Measurements from ENCODE around the gene P2RY2.
"Not testable (repeated sequence)": the region's sequence is repeated elsewhere in the genome, so short reads cannot be mapped to it uniquely, and the experiment has no call there.

P2RY2 gene

DNA sequence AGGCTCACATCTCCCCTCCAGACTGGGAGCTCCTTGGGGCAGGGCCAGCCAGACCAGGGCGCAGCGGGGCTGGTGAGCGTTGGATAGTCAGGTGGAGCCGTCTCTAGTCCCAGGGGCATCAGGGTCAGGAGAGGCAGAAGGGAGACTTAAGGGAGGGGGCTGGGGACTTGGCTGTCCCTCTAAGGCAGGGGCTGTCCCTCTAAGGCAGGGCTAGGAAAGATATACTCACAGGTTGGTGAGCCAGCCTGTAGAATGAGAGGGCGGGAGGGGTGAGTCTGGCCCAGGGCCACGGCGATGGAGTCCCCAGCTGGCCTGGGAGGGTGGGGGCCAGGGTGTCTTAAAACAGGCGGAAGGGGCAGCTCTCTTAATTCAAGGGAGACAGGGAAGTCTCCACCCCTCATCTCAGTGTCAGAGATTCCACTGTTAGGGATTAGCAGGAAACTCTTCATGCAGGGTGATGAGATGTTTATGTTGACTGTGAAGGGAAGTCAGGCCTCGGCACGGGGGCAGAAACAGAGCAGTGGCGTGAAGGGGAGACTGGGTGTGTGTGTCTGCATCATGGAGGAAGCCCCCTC lies 11.3 kb downstream of the P2RY2 start:
- DNase-seq, result no peak

DNA sequence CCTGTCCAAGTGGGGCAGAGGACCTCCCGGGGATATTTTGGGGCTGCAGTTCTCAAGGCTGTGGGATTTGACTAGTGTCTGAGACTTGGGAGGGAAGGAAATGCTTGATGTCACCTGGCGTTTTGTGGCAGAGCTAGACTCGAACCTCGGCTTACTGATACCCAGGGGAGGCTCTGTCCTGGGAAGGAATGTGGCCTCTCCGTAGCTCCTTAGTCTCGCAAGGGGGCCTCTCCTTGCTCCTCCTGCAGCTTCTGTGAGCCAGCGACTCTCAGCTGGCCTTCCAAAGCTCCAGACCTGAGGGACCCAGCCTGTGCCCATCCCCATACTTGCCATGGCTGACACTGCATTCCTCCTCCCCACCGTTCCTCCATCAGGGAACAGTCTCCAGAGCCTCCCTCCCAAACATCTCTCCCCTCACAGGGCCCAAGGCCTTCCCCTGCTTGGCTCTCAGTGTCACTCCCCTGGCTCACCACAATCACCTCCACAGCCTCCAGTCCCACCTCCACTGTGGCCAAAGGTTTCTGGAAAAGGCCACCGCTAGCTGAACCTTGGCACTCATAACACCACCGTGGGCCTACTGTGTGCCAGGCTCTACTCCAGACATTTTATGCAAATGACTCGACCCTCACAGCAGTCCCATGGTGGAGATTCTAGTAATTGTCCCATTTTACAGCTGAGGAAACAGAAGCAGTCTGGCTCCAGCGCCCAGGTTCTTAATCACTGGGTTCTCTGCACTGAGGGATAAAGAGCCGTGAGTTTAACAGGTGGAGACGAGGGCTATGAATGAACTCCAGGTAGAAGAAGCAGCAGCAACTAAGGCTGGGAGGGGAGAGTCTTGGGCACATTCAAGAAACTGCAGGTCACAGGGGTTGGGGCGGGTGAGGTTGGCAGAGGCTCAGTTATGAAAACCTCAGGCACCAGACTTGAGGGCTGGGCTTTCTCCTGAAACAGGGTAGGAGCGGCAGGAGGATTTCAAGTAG lies 12.1 kb downstream of the P2RY2 start:
- DNase-seq, result no peak

DNA sequence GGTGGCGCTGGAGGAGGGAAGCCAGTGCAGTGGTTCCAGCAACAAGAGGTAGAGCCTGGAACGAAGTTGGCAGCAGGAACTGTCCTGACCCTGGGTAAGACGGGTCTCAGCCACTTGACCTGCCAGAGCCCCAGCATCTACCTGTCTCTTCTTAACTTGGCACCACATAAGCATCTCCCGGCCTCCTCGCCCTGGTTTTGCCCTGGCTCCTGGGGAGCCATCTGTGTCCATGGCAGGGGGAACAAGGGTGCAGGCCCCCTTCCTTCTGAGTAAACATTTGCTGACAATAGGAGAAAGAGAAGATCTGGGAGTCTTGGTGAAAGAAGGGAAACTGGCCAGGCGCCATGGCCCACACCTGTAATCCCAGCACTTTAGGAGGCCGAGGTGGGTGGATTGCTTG lies 12.8 kb downstream of the P2RY2 start:
- DNase-seq, result no peak

DNA sequence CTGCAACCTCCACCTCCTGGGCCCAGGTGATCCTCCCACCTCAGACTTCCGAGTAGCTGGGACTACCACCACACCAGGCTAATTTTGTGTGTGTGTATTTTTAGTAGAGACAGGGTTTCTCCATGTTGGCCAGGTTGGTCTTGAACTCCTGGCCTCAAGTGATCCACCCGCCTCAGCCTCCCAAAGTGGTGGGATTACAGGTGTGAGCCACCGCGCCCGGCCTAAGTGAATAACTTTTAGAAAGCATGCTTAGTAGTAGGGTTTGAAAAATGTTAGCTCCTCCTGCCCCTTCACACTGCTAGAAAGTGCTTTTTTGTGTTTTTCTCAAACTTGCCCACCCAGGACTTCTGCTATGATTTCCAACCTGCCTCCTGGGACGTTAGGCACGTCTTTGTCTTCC lies 14.4 kb downstream of the P2RY2 start:
- DNase-seq, result not testable (repeated sequence)

DNA sequence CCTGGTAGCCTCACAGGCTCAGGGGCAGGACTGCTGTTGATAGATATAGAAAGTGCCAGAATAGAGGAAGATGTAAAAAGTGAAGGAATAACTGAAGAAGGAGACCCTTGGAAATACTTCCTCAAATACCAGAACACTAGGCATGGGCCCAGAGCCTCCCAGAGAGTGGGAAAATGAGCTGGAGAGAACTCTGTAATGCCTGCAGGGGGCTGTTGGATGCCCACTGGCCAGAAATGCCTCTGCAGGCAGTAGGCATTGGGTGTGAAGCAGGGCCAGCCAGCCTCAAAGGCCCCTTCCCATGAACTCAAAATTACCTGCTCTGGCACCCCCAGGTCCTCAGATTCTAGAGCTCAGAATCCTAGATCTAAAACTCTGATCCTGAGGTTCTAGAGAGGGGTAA lies 15.1 kb downstream of the P2RY2 start:
- DNase-seq, result no peak

DNA sequence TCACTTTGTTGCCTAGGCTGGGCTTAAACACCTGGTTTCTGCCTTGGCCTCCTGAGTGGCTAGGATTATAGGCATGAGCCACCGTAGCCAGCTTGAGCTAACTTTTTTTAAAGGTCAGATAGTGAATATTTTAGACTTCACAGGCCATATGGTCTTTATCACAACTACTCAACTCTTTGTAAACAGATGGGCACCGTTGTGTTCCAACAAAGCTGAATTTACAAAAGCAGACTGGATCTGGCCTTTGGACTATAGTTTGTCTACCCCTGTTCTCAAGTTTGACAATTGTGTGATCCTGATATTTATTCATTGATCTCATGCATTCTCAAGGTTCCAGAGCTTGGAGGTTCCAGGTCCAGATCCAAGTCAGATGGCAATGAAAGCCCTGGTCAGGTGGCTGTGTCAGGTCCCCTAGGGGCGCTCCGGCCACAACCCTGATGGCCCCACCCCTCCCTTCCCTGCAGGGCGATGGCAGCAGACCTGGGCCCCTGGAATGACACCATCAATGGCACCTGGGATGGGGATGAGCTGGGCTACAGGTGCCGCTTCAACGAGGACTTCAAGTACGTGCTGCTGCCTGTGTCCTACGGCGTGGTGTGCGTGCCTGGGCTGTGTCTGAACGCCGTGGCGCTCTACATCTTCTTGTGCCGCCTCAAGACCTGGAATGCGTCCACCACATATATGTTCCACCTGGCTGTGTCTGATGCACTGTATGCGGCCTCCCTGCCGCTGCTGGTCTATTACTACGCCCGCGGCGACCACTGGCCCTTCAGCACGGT lies 15.8 kb downstream of the P2RY2 start:
- DNase-seq, result no peak

DNA sequence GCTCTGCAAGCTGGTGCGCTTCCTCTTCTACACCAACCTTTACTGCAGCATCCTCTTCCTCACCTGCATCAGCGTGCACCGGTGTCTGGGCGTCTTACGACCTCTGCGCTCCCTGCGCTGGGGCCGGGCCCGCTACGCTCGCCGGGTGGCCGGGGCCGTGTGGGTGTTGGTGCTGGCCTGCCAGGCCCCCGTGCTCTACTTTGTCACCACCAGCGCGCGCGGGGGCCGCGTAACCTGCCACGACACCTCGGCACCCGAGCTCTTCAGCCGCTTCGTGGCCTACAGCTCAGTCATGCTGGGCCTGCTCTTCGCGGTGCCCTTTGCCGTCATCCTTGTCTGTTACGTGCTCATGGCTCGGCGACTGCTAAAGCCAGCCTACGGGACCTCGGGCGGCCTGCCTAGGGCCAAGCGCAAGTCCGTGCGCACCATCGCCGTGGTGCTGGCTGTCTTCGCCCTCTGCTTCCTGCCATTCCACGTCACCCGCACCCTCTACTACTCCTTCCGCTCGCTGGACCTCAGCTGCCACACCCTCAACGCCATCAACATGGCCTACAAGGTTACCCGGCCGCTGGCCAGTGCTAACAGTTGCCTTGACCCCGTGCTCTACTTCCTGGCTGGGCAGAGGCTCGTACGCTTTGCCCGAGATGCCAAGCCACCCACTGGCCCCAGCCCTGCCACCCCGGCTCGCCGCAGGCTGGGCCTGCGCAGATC lies 16.5 kb downstream of the P2RY2 start:
- no peak for DNase-seq

DNA sequence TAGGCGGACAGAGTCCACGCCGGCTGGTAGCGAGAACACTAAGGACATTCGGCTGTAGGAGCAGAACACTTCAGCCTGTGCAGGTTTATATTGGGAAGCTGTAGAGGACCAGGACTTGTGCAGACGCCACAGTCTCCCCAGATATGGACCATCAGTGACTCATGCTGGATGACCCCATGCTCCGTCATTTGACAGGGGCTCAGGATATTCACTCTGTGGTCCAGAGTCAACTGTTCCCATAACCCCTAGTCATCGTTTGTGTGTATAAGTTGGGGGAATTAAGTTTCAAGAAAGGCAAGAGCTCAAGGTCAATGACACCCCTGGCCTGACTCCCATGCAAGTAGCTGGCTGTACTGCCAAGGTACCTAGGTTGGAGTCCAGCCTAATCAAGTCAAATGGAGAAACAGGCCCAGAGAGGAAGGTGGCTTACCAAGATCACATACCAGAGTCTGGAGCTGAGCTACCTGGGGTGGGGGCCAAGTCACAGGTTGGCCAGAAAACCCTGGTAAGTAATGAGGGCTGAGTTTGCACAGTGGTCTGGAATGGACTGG lies 17.2 kb downstream of the P2RY2 start:
- DNase-seq, result no peak

DNA sequence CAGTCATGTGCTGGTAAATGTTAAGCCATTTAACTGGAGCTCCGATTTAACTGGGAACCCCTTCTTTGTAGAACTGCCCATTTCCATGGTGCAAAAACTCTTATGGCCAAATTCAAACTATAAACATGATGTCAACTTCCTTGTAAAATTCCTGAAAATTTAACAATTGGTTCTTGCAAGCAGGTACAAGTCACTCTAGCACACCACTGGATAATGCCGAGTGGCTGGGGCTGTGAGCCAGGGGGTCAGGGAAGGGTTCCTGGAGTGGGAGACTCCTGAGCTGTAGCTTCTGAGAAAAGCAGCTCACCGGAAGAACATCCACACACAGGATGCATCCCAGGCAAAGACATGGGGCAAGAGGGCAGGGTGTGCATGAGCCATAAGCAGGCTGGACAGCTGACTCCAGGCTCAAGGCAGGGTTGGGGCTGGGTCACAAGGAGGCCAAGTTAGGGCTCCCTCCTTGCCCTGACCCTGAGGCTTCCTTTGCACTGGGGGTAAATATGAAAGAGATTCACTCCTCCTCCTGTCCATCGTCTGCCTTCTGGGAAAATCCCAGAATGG lies 18.2 kb downstream of the P2RY2 start:
- DNase-seq, result no peak

DNA sequence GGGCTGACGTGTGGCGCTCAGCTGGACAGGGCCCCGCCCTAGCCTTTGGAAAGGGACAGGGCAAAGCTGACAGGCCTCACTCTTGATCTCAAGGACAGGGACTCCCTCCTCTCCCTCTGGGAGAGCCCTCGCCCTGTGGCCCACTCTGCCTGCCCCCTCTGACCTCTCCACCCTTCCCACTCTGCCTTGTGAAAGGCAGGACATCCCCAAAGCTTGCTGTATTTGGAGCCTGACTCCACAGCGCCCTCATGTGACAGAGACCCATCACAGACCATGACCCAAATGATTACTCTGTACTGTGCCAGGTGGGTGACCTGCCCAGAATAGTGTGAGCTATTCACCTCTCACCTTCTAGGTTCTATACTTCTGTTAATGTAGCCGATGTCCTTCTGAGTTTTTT lies 18.8 kb downstream of the P2RY2 start:
- peak; percentile 50 for DNase-seq

DNA sequence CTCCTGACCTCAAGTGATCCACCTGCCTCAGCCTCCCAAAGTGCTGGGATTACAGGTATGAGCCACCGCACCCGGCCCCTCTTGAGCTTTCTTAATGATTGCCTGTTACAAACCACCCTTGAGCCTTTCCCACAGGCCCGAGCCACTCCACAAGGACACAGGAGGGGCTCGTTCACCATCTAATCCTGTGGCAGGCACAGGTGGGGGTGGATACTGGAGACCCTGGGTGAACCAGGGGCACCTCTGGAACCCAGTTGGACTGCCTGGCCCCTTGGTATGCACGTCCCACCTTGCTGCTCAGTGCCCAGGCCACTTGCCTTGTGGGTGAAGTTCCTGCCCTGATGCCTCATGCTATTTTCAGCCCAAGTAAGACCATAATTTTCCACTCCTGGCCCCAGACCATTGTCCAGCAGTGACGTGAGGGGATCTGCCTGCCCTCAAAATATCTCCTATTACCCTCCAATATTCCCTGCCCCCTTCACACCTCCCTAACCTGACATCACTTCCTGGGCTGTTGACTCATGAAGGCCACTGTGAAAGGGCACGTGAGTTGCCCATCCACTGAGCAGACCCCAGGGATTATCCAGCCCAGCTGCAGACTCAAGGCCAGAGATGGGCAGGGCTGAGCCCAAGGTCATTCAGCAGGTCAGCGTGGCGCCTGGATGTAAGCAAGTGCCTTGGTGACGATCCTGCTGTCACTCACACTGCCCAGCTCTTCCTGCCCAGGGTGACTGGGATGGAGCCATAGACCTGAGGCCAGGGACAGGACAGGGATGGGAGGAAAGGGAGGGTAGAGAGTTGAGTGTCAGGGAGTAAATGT lies 19.6 kb downstream of the P2RY2 start:
- no peak for DNase-seq

DNA sequence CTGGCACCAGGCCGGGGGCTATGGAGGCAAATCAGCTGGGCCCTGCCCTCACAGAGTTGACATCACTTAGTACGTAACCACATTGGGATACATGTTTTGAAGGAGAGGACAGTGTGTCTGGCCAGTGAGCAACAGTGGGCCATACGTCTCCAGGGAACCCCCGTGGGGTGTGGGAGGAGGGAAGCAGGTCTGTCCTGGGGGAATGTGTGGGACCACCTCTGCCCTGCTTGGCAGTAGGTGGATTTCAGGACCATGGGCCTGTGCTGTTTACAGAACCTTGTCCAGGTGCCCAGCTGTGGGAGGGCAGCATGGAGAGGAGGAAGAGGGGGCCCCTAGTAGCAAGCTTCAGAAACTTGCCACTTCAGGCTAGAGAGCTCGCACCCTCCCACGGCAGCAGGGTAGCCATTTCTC lies 21.0 kb downstream of the P2RY2 start:
- DNase-seq, result no peak

DNA sequence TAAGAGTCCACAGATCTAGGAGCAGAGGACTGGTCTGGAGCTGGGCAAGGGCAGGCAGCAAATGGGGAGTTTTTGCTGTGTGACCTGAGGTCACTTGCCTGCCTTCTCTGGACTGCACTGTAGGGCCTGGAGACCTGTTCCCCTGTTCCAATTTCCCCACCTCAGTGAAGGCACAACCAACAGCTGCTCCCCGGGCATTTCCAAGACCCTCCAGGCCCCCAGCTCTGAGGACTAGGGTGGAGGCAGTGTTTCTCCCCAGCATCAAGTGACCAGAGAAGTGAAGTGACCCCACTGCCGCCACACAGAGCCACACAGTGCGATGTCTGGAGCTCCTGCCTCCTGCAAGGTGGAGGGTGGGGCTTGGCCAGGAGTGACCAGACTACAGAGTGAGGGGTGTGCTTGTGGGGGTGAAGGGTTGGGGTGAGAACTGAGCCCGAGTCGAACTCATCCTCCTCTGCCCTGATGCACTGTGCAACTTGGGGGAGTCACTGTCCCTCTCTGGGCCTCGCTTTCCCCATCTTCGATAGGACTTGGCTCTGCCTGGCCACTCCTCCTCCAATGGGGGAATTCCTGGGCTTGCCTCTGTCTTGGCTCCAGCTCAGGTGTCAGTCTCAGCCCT lies 21.6 kb downstream of the P2RY2 start:
- no peak for DNase-seq

DNA sequence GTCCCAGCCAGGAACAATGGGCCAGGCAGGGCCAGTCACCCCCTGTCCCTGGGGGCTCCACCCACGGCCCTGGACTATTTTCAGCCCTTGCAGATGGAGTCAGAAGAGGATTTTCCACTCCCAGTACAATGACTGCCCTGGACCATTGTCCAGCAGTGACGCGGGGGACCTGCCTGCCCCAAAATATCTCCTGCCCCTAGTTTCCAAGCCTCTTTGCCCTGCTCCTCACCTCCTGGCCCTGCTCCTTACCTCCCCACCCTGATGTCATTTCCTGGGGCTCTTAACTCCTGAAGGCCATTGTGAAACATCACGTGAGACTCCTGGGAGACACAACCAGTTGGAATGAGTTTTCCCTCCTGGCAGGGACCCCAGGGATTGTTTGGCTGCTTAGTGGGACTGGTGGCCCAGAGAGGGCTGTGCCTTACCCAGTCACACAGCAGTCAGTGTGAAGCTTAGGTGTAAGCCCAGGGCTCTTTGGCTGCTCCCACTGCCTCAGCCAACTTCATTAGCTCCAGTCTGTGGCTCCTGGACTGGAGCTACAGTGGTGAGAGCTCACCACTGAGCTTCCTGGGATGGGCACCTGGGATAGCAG lies 22.2 kb downstream of the P2RY2 start:
- DNase-seq, result no peak

DNA sequence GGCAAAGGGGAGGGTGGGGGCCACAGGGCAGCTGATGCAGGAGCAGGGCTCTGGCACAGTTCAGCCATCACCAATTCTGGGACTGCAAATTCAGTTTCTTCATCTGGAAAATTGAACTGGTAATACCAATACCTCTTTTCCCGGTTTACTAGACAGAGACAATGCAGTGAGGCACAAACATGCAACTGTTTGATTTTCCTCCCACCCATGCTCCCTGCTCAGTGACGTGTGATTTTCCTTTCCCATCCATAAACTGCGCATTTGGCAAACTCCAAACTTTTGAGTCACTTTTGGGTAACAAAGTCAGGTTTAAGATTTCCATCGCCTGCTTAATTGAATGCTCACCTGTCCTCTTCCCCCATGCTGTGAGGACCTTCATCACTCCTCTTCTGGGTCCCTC lies 23.2 kb downstream of the P2RY2 start:
- DNase-seq, result no peak

DNA sequence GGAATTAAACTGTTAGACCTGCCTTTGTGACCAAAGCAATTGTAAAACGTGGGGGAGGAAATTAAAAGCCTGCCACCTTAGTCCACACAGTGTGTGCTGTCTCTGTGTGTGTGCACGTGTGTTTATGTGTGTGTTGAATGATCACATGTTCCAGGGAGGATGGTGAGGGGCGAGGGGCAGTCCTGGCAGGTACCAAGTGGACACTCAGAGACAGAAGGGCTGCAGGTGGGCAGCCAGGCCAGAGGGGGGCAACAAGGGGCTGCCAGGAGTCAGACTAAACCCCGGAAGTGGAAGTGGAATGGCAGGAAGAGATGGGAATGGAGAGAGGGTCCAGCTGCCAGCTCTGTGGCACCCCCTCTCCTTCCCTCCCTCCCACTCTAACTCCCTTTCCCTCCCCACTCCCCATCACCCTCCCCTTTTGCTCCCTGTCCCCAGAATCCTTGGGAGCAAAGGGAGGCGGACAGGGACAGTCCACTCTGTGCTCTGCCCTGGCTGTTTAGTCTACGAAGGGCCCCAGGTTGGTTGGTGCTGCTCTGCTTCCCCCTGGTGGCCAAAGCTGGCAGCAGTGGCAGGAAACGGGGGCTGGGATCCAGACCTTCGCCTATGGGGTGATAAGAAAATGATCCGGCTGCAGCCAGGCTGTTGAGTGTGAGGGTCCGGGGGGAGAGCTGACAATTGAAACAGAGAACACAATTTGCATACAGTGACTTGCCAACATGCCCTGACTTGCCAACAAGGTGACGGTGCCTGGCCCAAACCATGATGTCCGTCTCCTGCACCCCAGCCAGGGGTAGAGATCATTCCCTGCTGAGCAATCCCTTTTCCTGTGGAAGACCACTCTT lies 24.4 kb downstream of the P2RY2 start:
- DNase-seq, result peak; percentile 81

DNA sequence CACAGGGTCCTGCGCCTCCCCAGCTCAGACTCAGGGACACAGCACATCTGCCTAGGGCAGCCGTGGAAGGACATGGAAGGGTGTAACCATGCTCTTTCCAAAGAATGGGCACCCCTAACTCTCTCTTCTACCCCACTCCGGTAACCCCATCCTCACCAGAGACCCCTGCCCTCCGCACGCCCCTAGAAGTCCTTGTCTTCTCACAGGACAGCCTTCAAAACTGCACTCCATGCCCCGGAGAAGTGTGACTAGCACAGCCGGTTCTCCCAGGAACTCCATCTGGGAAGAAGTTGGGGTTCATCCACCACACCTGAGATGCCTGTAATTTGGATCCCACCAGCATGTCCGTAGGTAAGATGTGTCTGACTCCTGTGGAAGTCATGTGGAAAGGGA lies 25.0 kb downstream of the P2RY2 start:
- no peak for DNase-seq

DNA sequence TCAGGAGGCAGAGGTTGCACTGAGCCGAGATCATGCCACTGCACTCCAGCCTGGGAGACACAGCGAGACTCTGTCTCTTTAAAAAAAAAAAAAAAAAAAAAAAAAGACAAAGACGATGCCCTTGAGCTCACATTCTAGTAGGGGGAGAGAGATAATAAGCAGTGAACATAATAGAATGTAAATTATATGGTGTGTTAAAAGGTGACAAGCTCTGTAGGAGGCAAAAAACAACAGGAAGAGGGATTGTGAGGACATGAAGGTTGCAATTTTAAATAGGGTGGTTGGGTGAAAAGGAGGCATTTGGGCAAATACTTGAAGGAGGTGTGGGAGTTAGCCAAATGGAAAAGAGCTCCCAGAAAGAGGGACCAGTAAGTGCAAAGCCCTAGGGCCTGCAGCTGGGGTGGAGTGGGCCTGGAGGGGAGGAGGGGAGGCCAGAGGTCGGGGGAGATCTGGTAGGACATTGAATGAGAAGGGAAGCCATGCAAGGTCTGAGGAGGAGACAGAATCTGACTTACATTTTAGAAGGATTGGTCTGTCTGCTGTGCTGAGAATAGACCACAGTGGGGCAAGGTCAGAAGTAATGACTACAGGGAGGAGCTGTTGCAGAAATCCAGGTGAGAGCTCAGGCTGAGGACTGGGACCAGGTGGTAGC lies 26.6 kb downstream of the P2RY2 start:
- DNase-seq, result no peak

DNA sequence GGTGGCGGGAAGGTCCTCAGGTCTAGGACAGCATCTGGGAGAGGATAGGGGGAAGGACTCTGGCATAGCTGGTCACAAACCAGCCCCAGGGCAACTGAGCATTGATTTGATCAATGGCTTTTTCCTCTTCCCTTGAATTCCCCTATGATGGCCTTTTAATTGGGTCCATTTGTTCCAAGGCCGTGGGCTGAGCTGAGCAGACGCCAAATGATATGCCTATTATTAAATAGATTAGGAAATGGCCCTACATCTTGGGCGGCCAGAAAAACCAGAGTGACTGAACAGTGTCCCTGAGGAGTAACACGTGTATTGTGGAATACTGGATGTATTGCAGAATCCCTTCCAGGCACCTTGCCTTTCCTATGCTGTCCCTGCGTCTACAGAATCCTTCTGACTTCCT lies 27.4 kb downstream of the P2RY2 start:
- no peak for DNase-seq
